ENCODE measurements around the gene SLC9A3.

The SLC9A3 gene

GRCh38 chr5:420632-421286, 103.5 kb downstream of the SLC9A3 start:
- H3K27ac ChIP-seq: no peak overlapping the region
- no peaks in the 10 kb centered on the region for H3K36me3 ChIP-seq (ENCODE audit: insufficient read depth)
- TF ChIP-seq CTCF (conservative IDR thresholded peaks at IDR 0.05; ENCODE audit: low read depth, low read length): no peak
- no peak overlapping the region for H2AFZ ChIP-seq (ENCODE audit: low read depth)
- no peak overlapping the region for H3K9ac ChIP-seq
- no peak overlapping the region for H3K4me2 ChIP-seq
- peaks cover 11% of the 10 kb centered on the region for H3K4me1 ChIP-seq (ENCODE audit: low read depth, poor library complexity, severe bottlenecking)
- no peaks in the 10 kb centered on the region for H3K79me2 ChIP-seq (ENCODE audit: insufficient read depth, low read depth)
- H3K4me3 ChIP-seq (IDR thresholded peaks at IDR 0.05; ENCODE audit: insufficient read depth, low read depth, low read length): no peak overlapping the region
- no peaks in the 10 kb centered on the region for H3K27me3 ChIP-seq (ENCODE audit: insufficient read depth, low read depth)
- H4K20me1 ChIP-seq (ENCODE audit: insufficient read depth): no peaks in the 10 kb centered on the region
